Endothelial cell of umbilical vein (primary cell): ENCODE measurements around the gene FOXP4. TPM values are rescaled to one million over a fixed set of nuclear protein-coding genes. Genes with fewer than 3 reads are reported as not detected.

ENCODE experiments used
- BruUV-seq: library from RNA; stranded (reverse); fragments of 400-500 nt; replicated peaks from 2 replicates; lab custom pipeline; 2021; lab: Mats Ljungman, UMichigan
- CTCF ChIA-PET: fragments of 300-600, 350-600 bp; sonication (Branson Sonifier 250); formaldehyde crosslinking; loops from one replicate; lab custom pipeline; 2021; ENCODE audit warnings: antibody characterized with exemption, inconsistent platforms; lab: Charles Lee
- POLR2A ChIA-PET: fragments of 300-600, 350-600 bp; sonication (Branson Sonifier 250); formaldehyde crosslinking; loops from one replicate; lab custom pipeline; 2021; ENCODE audit warnings: antibody characterized with exemption, inconsistent platforms; lab: Charles Lee
- DNase-seq: peaks from one replicate; pipeline ENCODE4 v3.0.0-alpha.2; 2011; ENCODE audit warnings: low read depth, low spot score
- FAIRE-seq: peaks from 2 replicates; lab custom pipeline; 2011; peaks lifted over from hg19 to GRCh38; lab: Jason Lieb, UNC
- H2AFZ ChIP-seq: 2 replicates; pipeline ENCODE4 v1.6.0; 2012; ENCODE audit warnings: low read depth, low read length, control low read depth, inconsistent platforms
- H3K27ac ChIP-seq: 2 replicates; pipeline ENCODE4 v1.5.1; 2011; ENCODE audit warnings: low read depth, mild to moderate bottlenecking, control low read depth, low read length, moderate library complexity; ENCODE audit not compliant: insufficient read depth
- H3K27me3 ChIP-seq, 2 experiments: 2 replicates each; pipeline versions ENCODE4 v1.6.0 to v1.6.1; 2011; ENCODE audit warnings: low read length in 2 of 2, mixed read lengths in 1 of 2; ENCODE audit not compliant: control insufficient read depth in 2 of 2, insufficient read depth in 2 of 2
- H3K36me3 ChIP-seq, 2 experiments: 2 replicates in 1 of 2; 3 replicates in 1 of 2; pipeline ENCODE4 v1.5.1; 2011; ENCODE audit warnings: low read length in 2 of 2, mild to moderate bottlenecking in 1 of 2, moderate library complexity in 1 of 2; ENCODE audit not compliant: control insufficient read depth in 2 of 2, insufficient read depth in 2 of 2; ENCODE audit errors: extremely low read depth in 1 of 2
- H3K4me1 ChIP-seq: 3 replicates; pipeline ENCODE4 v1.5.1; 2011; ENCODE audit warnings: mild to moderate bottlenecking, low read length; ENCODE audit not compliant: control insufficient read depth, insufficient read depth; ENCODE audit errors: extremely low read depth
- H3K4me2 ChIP-seq: 2 replicates; pipeline ENCODE4 v1.6.1; 2011; ENCODE audit warnings: low read length, control low read depth, mixed read lengths; ENCODE audit not compliant: insufficient read depth
- H3K4me3 ChIP-seq, 3 experiments: fragments of 200-600 bp in 1 of 3; sonication (generic), shearing (Covaris generic) in 1 of 3; replicated peaks in 1 of 3; 2 replicates each; pipeline ENCODE4 v1.5.1; 2011 to 2016; ENCODE audit warnings: control low read depth in 3 of 3, low read length in 3 of 3, mild to moderate bottlenecking in 2 of 3, inconsistent platforms in 1 of 3, low read depth in 1 of 3, moderate library complexity in 1 of 3; ENCODE audit not compliant: insufficient read depth in 1 of 3
- H3K79me2 ChIP-seq: 2 replicates; pipeline ENCODE4 v1.6.0; 2012; ENCODE audit warnings: low read length, inconsistent platforms; ENCODE audit not compliant: control insufficient read depth, insufficient read depth
- H3K9ac ChIP-seq: replicated peaks from 2 replicates; pipeline ENCODE3; 2011; ENCODE audit warnings: low read length, control low read depth; ENCODE audit not compliant: insufficient read depth; ENCODE audit errors: extremely low read depth
- H3K9me1 ChIP-seq: replicated peaks from 3 replicates; pipeline ENCODE4 v1.6.0; 2011; ENCODE audit warnings: mild to moderate bottlenecking, low read length; ENCODE audit not compliant: control insufficient read depth, insufficient read depth; ENCODE audit errors: extremely low read depth
- H3K9me3 ChIP-seq: replicated peaks from 2 replicates; pipeline ENCODE4 v1.5.1; 2012; ENCODE audit warnings: low read length, inconsistent platforms; ENCODE audit not compliant: control insufficient read depth, insufficient read depth
- H4K20me1 ChIP-seq: replicated peaks from 2 replicates; pipeline ENCODE3; 2011; ENCODE audit warnings: mild to moderate bottlenecking, low read length; ENCODE audit not compliant: control insufficient read depth, insufficient read depth; ENCODE audit errors: extremely low read depth
- CTCF ChIP-seq, 2 donors: IDR thresholded peaks; 1 replicate in 1 of 2; 2 replicates in 1 of 2; pipeline ENCODE4 v1.5.1; 2011; ENCODE audit warnings: low read length in 2 of 2, mild to moderate bottlenecking in 2 of 2, moderate library complexity in 2 of 2, control low read depth in 1 of 2, inconsistent platforms in 1 of 2, low read depth in 1 of 2; ENCODE audit not compliant: insufficient read depth in 1 of 2; ENCODE audit errors: extremely low read depth in 1 of 2
- EZH2 ChIP-seq: IDR thresholded peaks from 2 replicates; pipeline ENCODE4 v1.6.1; 2012; ENCODE audit warnings: borderline replicate concordance, low read depth, mild to moderate bottlenecking, moderate library complexity, low read length, inconsistent platforms; ENCODE audit not compliant: severe bottlenecking
- FOS ChIP-seq: IDR thresholded peaks from 2 replicates; pipeline ENCODE4 v1.6.1; 2011; ENCODE audit warnings: mild to moderate bottlenecking, low read length, moderate library complexity, borderline replicate concordance; ENCODE audit not compliant: insufficient read depth
- GATA2 ChIP-seq: IDR thresholded peaks from 2 replicates; pipeline ENCODE4 v1.7.0; 2011; ENCODE audit warnings: low read depth, mild to moderate bottlenecking, moderate library complexity, mixed read lengths, low read length; ENCODE audit not compliant: insufficient read length, insufficient read depth
- JUN ChIP-seq: IDR thresholded peaks from 2 replicates; pipeline ENCODE4 v1.6.1; 2011; ENCODE audit warnings: borderline replicate concordance, low read depth; ENCODE audit not compliant: insufficient read length, insufficient read depth
- MAX ChIP-seq: IDR thresholded peaks from 2 replicates; pipeline ENCODE4 v1.6.1; 2011; ENCODE audit not compliant: insufficient read depth, insufficient read length
- MYC ChIP-seq: IDR thresholded peaks from one replicate; pipeline ENCODE4 v1.6.1; 2011; ENCODE audit warnings: mild to moderate bottlenecking, low read depth, low read length
- POLR2A ChIP-seq: IDR thresholded peaks from 2 replicates; pipeline ENCODE4 v1.6.1; 2012; ENCODE audit warnings: low read depth, mild to moderate bottlenecking, control low read depth, low read length
- POLR2AphosphoS5 ChIP-seq: IDR thresholded peaks from 2 replicates; pipeline ENCODE4 v1.6.1; 2012; ENCODE audit warnings: low read depth, mild to moderate bottlenecking, control low read depth, low read length, moderate library complexity; ENCODE audit not compliant: insufficient read depth
- dilution Hi-C: fragments of 300-500 bp; cut with MboI; formaldehyde crosslinking; loops from one replicate; pipeline ENCODE4 v1.15.0; 2019; ENCODE audit warnings: low sequenced_read_pairs; ENCODE audit not compliant: extremely low pct_ligation_motif_present
- intact Hi-C: fragments of 100-400 bp; cut with micrococcal nuclease; formaldehyde crosslinking; loops from one replicate; pipeline ENCODE4 v1.10.0; 2022
- polyA plus RNA-seq, 4 experiments: library from polyadenylated mRNA; depleted of rRNA in 3 of 4; stranded (reverse) in 3 of 4; unstranded in 1 of 4; fragments of >200 nt; gene quantifications; 2 replicates each; pipeline versions ENCODE4 v1.2.1 to v1.2.3, GENCODE V29; 2011 to 2012; ENCODE audit warnings: missing spikeins in 1 of 4
- total RNA-seq: library from RNA; stranded (reverse); gene quantifications from 2 replicates; pipeline ENCODE4 v1.2.3, GENCODE V29; 2021

The FOXP4 gene
- total and polyA plus RNA-seq, 2 donors (not counting 3 experiments of a cell fraction or from before 2014, with no cell fraction given), result 5.6 to 23.9 TPM

- no peaks in the 10 kb centered on the region for H3K27me3 ChIP-seq
Observed at GRCh38 chr6:41644297-41644879, 98.2 kb downstream of the FOXP4 start.

GRCh38 chr6:41645007-41645618 lies 98.9 kb downstream of the FOXP4 start:
- H3K36me3 ChIP-seq, result peaks cover 0 to 33% of the 10 kb centered on the region in 2 experiments
- H3K79me2 ChIP-seq, result no peaks in the 10 kb centered on the region
- FAIRE-seq, result no peak
- H3K9me3 ChIP-seq, result no peaks in the 10 kb centered on the region
- DNase-seq, result no peak
- intact Hi-C loops, result no loop called here
- no peak overlapping the region for H2AFZ ChIP-seq
- TF ChIP-seq GATA2 (no peak), CTCF (IDR thresholded peaks at IDR 0.05; ENCODE audit: extremely low read depth in 1 of 2, insufficient read depth in 1 of 2, low read depth in 1 of 2, low read length in 2 of 2) (no peak), POLR2A (no peak), MAX (no peak), MYC (no peak), POLR2AphosphoS5 (no peak), JUN (no peak), EZH2 (no peak), FOS (no peak)
- H3K4me3 ChIP-seq, result no peak overlapping the region
- H3K27me3 ChIP-seq, result no peaks in the 10 kb centered on the region
- dilution Hi-C loops, result no loop called here
- no TSS peak for BruUV-seq
- CTCF ChIA-PET, result interaction anchor here (2.1 kb wide), 1 partner anchor 43 kb away, joined by 6 read pairs; no protein-coding TSS in a partner anchor
- H3K9me1 ChIP-seq, result no peaks in the 10 kb centered on the region
- H3K4me2 ChIP-seq, result no peak overlapping the region
- no peak overlapping the region for H3K27ac ChIP-seq
- H3K9ac ChIP-seq, result no peak overlapping the region
- H3K4me1 ChIP-seq, result peaks cover 11% of the 10 kb centered on the region
- H4K20me1 ChIP-seq, result no peaks in the 10 kb centered on the region
- POLR2A ChIA-PET, result no interaction called here

More at GRCh38 chr6:41644297-41644879, 98.2 kb downstream of the FOXP4 start:
- BruUV-seq, result no TSS peak
- dilution Hi-C loops, result no loop called here
- Histone ChIP-seq H3K4me1 (peaks cover 11% of the 10 kb centered on the region), H3K27ac (no peak overlapping the region), H3K36me3 (peaks cover 0 to 28% of the 10 kb centered on the region in 2 experiments), H3K9me1 (no peaks in the 10 kb centered on the region), H3K9ac (no peak overlapping the region), H3K9me3 (no peaks in the 10 kb centered on the region), H3K79me2 (no peaks in the 10 kb centered on the region), H4K20me1 (no peaks in the 10 kb centered on the region), H3K4me2 (no peak overlapping the region), H2AFZ (no peak overlapping the region), H3K4me3 (no peak overlapping the region)
- CTCF ChIA-PET, result interaction anchor here (0.6 to 2.1 kb wide), 4 partner anchors 11 to 42 kb away, joined by 3 to 6 read pairs (median 3); no protein-coding TSS in a partner anchor
- intact Hi-C loops, result no loop called here
- TF ChIP-seq JUN, result no peak
- FAIRE-seq, result no peak
- POLR2A ChIA-PET, result no interaction called here
- no peak for DNase-seq
